ENCODE data around the gene ITGA8. TPM values are rescaled to one million over a fixed set of nuclear protein-coding genes. Genes with fewer than 3 reads are reported as not detected.

Gene ITGA8
- total and polyA plus RNA-seq, 9 of the 15 experiments (the other 6 are each of a cell fraction or from before 2014, with no cell fraction given): 0.01 to 0.07 (median 0.04) TPM; not detected in 5

DNA sequence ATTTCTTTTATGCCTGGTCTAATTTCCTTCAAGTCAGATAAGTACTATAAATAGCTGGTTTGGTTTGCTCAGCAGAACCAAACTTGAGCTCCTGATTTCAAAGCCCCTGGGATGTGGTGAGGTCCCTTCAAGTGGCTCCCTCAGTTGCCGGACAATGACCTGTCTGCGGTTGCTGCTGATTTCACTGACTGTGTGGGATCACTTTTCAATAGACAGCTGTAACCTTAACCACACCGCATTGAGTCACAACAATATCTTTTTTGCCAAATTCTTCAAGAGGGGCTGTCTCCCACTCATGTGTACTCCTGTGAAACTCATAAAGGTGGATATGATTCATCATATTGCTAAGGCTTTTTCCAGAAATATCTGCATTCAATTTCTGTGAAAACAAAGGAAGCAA lies 23.1 kb upstream of the ITGA8 start (continued):
- TF ChIP-seq, protein P1, sequence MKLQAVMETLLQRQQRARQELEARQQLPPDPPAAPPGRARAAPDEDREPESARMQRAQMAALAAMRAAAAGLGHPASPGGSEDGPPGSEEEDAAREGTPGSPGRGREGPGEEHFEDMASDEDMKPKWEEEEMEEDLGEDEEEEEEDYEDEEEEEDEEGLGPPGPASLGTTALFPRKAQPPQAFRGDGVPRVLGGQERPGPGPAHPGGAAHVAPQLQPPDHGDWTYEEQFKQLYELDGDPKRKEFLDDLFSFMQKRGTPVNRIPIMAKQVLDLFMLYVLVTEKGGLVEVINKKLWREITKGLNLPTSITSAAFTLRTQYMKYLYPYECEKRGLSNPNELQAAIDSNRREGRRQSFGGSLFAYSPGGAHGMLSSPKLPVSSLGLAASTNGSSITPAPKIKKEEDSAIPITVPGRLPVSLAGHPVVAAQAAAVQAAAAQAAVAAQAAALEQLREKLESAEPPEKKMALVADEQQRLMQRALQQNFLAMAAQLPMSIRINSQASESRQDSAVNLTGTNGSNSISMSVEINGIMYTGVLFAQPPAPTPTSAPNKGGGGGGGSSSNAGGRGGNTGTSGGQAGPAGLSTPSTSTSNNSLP (IDR thresholded peaks at IDR 0.05; ENCODE audit: borderline replicate concordance, low read depth, low read length): no peak
- TF ChIP-seq ZBTB17 (CRISPR knock-in tag; IDR thresholded peaks at IDR 0.05): no peak
- no peak for TF ChIP-seq EZH2 (IDR thresholded peaks at IDR 0.05; ENCODE audit: borderline replicate concordance, low read depth, low read length)
- TF ChIP-seq, protein P2, sequence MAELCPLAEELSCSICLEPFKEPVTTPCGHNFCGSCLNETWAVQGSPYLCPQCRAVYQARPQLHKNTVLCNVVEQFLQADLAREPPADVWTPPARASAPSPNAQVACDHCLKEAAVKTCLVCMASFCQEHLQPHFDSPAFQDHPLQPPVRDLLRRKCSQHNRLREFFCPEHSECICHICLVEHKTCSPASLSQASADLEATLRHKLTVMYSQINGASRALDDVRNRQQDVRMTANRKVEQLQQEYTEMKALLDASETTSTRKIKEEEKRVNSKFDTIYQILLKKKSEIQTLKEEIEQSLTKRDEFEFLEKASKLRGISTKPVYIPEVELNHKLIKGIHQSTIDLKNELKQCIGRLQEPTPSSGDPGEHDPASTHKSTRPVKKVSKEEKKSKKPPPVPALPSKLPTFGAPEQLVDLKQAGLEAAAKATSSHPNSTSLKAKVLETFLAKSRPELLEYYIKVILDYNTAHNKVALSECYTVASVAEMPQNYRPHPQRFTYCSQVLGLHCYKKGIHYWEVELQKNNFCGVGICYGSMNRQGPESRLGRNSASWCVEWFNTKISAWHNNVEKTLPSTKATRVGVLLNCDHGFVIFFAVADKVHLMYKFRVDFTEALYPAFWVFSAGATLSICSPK (IDR thresholded peaks at IDR 0.05; ENCODE audit: borderline replicate concordance): no peak
- no peak for TF ChIP-seq ESRRA (IDR thresholded peaks at IDR 0.05; ENCODE audit: borderline replicate concordance, low read depth)
- TF ChIP-seq TRIM28 (IDR thresholded peaks at IDR 0.05): no peak
- no peak for TF ChIP-seq SMARCB1 (IDR thresholded peaks at IDR 0.05; ENCODE audit: insufficient read length, low read depth)
- no peak for TF ChIP-seq ZFPM2 (CRISPR knock-in tag; IDR thresholded peaks at IDR 0.05)
- TF ChIP-seq TAF9B (IDR thresholded peaks at IDR 0.05; ENCODE audit: partially characterized antibody): no peak
- TF ChIP-seq GTF2A2 (tag; IDR thresholded peaks at IDR 0.05): no peak
- no peak for TF ChIP-seq CBX3 (IDR thresholded peaks at IDR 0.05; ENCODE audit: borderline replicate concordance in 1 of 2, low read length in 2 of 2)
- TF ChIP-seq, protein P3, sequence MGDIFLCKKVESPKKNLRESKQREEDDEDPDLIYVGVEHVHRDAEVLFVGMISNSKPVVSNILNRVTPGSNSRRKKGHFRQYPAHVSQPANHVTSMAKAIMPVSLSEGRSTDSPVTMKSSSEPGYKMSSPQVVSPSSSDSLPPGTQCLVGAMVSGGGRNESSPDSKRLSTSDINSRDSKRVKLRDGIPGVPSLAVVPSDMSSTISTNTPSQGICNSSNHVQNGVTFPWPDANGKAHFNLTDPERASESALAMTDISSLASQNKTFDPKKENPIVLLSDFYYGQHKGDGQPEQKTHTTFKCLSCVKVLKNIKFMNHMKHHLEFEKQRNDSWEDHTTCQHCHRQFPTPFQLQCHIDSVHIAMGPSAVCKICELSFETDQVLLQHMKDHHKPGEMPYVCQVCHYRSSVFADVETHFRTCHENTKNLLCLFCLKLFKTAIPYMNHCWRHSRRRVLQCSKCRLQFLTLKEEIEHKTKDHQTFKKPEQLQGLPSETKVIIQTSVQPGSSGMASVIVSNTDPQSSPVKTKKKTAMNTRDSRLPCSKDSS (IDR thresholded peaks at IDR 0.05; ENCODE audit: low read depth, partially characterized antibody): no peak
- TF ChIP-seq, protein P4, sequence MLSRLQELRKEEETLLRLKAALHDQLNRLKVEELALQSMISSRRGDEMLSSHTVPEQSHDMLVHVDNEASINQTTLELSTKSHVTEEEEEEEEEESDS (CRISPR knock-in tag; IDR thresholded peaks at IDR 0.05): no peak
- no peak for TF ChIP-seq ZNF57 (CRISPR knock-in tag; IDR thresholded peaks at IDR 0.05)
- TF ChIP-seq CHD2 (IDR thresholded peaks at IDR 0.05; ENCODE audit: low read depth, low read length): no peak
